Progenitor cell of endocrine pancreas (in vitro differentiated cells): Measurements from ENCODE around the gene IRF1. TPM values are rescaled to one million over a fixed set of nuclear protein-coding genes. Genes with fewer than 3 reads are reported as not detected.

Experiments
- DNase-seq: peaks from one replicate; pipeline ENCODE4 v3.0.0; 2021; ENCODE audit warnings: low spot score; ENCODE audit not compliant: unreplicated experiment
- H3K27ac Mint-ChIP-seq: 2 replicates; pipeline ENCODE4 v1.8.0; 2021; ENCODE audit warnings: mild to moderate bottlenecking, moderate library complexity, mixed read lengths
- H3K27me3 Mint-ChIP-seq: 2 replicates; pipeline ENCODE4 v1.8.0; 2021; ENCODE audit warnings: mixed read lengths
- H3K36me3 Mint-ChIP-seq: 2 replicates; pipeline ENCODE4 v1.8.0; 2022; ENCODE audit warnings: mixed read lengths; ENCODE audit not compliant: insufficient read depth
- H3K4me1 Mint-ChIP-seq: 2 replicates; pipeline ENCODE4 v1.8.0; 2021; ENCODE audit warnings: low read depth, mixed read lengths
- H3K4me3 Mint-ChIP-seq: 2 replicates; pipeline ENCODE4 v1.8.0; 2021; ENCODE audit warnings: low read depth, mild to moderate bottlenecking, moderate library complexity, mixed read lengths
- H3K9me3 Mint-ChIP-seq: 2 replicates; pipeline ENCODE4 v1.8.0; 2021; ENCODE audit warnings: low read depth, mixed read lengths
- long read RNA-seq: library from polyadenylated mRNA; unstranded; transcript quantifications from one replicate; pipeline ENCODE4 v2.0.0, GENCODE V29; 2020
- total RNA-seq: library from RNA; stranded (reverse); gene quantifications from 2 replicates; pipeline ENCODE4 v1.2.1, GENCODE V29; 2021
- TF ChIP-seq, protein P1 (sequence below): fragments of 200-600 bp; sonication (generic); IDR thresholded peaks from one replicate; pipeline ENCODE4 v1.5.0; 2021; ENCODE audit warnings: antibody characterized with exemption, mild to moderate bottlenecking; ENCODE audit not compliant: unreplicated experiment

The IRF1 gene, protein sequence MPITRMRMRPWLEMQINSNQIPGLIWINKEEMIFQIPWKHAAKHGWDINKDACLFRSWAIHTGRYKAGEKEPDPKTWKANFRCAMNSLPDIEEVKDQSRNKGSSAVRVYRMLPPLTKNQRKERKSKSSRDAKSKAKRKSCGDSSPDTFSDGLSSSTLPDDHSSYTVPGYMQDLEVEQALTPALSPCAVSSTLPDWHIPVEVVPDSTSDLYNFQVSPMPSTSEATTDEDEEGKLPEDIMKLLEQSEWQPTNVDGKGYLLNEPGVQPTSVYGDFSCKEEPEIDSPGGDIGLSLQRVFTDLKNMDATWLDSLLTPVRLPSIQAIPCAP
- total RNA-seq: 2.3 and 4.1 TPM in 2 replicates
- long read RNA-seq, partial matches to known transcripts: 1 of 3 reads
- long read RNA-seq, other reads (novel, unspliced or antisense): 1 of 3 reads

DNA sequence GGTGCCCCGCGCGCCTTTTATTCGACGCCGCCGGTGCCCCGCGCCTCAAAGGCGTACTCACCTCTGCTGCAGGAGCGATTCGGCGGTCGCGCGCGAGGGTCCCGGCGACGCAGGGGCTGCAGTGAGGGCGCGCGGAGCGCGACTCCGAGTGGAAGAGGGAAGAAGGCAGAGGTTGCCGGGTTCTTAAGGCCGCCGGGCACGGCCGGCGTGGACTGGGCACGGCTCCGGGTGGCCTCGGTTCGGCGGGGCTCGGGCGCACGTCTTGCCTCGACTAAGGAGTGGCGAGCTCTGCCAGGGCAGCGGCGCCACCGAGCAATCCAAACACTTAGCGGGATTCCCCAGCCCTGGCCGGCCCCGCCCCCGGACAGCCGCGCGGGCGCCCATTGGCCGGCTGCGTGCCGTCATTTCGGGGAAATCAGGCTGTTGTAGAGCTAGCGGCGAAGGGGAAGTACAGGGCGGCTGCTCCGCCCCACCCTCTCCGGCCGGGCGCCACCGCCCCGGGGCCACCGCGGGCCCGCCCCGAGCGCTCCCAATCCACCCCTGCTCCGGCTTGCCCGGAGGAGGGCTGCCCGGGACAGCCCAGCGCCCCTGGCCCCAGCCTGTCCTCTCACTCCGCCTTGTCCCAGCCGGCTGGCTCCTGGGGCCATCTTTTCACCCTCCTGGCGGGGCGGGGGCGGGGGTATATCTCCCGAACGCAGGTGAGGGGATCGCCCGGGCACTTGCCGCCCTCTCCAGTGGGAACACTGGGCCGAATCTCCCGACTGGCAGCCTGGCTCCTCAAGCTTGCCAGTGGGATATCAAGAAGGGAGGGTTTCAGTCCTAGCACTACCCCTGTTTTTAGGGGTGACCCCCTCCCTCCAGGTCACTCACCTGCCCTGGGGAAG lies at the start of gene IRF1:
Gene IRF1 (minus strand): TSS at position 290 of the 884 bp plus-strand sequence. CDS start 1,295 bp downstream, outside the sequence.
- peaks cover 52% of the 10 kb centered on the region for H3K27me3 Mint-ChIP-seq
- no peaks in the 10 kb centered on the region for H3K9me3 Mint-ChIP-seq
- TF ChIP-seq, protein P1, sequence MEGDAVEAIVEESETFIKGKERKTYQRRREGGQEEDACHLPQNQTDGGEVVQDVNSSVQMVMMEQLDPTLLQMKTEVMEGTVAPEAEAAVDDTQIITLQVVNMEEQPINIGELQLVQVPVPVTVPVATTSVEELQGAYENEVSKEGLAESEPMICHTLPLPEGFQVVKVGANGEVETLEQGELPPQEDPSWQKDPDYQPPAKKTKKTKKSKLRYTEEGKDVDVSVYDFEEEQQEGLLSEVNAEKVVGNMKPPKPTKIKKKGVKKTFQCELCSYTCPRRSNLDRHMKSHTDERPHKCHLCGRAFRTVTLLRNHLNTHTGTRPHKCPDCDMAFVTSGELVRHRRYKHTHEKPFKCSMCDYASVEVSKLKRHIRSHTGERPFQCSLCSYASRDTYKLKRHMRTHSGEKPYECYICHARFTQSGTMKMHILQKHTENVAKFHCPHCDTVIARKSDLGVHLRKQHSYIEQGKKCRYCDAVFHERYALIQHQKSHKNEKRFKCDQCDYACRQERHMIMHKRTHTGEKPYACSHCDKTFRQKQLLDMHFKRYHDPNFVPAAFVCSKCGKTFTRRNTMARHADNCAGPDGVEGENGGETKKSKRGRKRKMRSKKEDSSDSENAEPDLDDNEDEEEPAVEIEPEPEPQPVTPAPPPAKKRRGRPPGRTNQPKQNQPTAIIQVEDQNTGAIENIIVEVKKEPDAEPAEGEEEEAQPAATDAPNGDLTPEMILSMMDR: no peak
- DNase-seq: peak; percentile 86
- H3K27ac Mint-ChIP-seq: no peak within 1 kb of the TSS
- H3K36me3 Mint-ChIP-seq: no peaks in the 10 kb centered on the region
- H3K4me1 Mint-ChIP-seq: peaks cover 7% of the 10 kb centered on the region
- H3K4me3 Mint-ChIP-seq: peak within 1 kb of the TSS; percentile 74

DNA sequence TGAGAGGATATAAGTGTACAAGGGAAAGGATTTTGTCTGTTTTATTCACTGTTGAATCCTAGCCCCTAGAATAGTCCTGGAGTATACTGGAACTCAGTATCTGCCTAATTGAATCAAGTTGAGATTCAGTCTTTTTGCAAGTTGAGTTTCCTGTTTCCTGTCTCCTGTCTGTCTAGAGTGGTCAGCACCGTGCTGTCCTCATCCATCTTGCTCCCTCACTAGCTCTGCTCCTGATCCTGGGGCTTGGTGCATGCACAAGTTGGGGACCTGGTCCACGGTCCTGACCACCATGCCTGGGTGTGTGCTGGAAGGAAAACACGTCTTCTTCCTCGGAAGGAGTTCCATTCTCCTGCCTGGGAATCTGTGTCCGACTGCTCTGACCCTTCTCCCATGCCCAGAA lies 49.6 kb upstream of the IRF1 start:
- Mint-ChIP-seq H3K36me3 (no peaks in the 10 kb centered on the region), H3K27ac (no peak overlapping the region), H3K9me3 (no peaks in the 10 kb centered on the region), H3K4me3 (no peak overlapping the region), H3K4me1 (no peaks in the 10 kb centered on the region), H3K27me3 (peaks cover 20% of the 10 kb centered on the region)
- no peak for DNase-seq
- TF ChIP-seq, protein P1: no peak

DNA sequence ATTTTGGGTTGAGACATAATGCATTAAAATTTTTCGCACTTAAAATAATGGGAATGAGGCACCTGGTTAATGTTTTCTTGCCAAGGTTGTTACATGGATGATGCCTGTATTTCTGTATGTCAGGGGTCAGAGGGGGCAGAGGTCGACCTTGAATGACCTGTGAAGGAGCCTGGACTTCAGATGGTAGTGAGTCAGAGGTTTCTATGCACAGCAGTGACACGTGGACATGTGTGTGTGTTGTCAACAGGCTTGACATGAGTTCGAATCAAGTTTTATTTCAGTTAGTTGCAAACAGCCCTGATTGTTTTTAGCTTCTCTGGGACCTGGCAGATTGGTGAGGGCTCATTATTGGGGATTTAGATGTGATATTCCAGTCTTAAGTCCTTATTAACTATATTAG lies 49.1 kb upstream of the IRF1 start:
- H3K27ac Mint-ChIP-seq: no peak overlapping the region
- H3K36me3 Mint-ChIP-seq: no peaks in the 10 kb centered on the region
- H3K9me3 Mint-ChIP-seq: no peaks in the 10 kb centered on the region
- no peak overlapping the region for H3K4me3 Mint-ChIP-seq
- H3K4me1 Mint-ChIP-seq: no peaks in the 10 kb centered on the region
- TF ChIP-seq, protein P1: no peak
- peaks cover 25% of the 10 kb centered on the region for H3K27me3 Mint-ChIP-seq
- DNase-seq: no peak

DNA sequence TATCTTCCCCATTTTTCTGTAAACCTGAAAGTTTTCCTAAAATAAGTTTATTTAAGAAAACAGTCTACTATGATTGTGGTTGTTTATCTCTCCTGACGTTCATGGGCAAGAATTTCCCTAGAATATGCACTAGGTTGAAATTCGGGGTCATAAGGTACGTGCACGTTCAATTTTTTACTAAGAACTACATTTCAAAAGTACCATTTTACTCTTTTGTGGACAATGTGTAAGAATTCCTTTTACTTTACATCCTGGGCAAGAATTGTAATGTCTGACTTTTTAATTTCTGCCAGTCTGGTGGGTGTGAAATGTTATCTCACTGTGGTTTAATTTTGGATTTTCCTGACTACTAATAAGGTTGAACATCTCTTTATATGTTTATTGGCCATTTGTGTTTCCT lies 40.4 kb upstream of the IRF1 start:
- H3K9me3 Mint-ChIP-seq: no peaks in the 10 kb centered on the region
- H3K4me1 Mint-ChIP-seq: peaks cover 1% of the 10 kb centered on the region
- no peak for DNase-seq
- no peak overlapping the region for H3K4me3 Mint-ChIP-seq
- TF ChIP-seq, protein P1: no peak
- H3K27me3 Mint-ChIP-seq: peaks cover 25% of the 10 kb centered on the region
- no peak overlapping the region for H3K27ac Mint-ChIP-seq
- H3K36me3 Mint-ChIP-seq: no peaks in the 10 kb centered on the region

DNA sequence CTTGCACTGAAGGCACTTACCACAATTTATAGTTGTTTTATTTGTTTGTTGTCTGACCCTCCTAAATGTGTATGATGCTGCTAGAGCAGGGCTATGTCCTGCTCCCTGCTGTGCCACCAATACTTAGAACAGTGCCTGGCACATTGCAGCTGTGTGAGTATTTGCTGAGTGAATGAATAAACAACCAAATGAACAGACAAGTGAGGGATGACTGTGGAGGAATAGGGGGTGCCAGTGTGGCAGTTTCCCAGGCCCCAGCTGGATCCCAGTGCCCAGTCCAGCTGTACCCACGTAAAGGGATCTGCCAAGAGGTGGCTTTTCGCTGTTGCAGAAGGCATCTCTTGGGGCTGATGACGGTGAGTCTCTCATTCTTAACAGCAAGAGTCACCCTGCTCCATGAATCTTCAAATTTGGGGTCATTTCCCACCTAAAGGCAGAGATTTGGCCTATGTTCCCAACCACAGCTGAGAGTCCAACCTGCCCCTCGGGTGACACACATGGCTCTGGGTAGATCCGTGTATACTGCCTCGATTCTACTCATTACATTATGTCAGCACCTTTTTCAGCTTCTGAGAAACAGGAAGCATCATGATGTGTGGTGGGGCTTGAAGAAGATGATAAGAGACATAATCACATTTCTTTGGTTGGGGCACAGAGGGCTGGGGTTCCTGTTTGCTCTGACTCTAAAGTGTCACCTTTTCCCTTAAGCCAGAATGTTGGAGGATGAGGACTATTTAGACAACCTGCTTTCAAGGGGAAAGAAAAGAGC lies 38.5 kb upstream of the IRF1 start:
- Mint-ChIP-seq H3K9me3 (no peaks in the 10 kb centered on the region), H3K27ac (no peak overlapping the region), H3K36me3 (no peaks in the 10 kb centered on the region), H3K27me3 (peaks cover 9% of the 10 kb centered on the region), H3K4me3 (no peak overlapping the region), H3K4me1 (peaks cover 6% of the 10 kb centered on the region)
- TF ChIP-seq, protein P1: no peak
- no peak for DNase-seq
